ENCODE data around the gene DUSP15.

Gene DUSP15

GRCh38 chr20:31838646-31839292 is 31.6 kb downstream of the DUSP15 start:
- DNase-seq (ENCODE audit: extremely low read depth, insufficient read length), result no peak
- no peak overlapping the region for H3K4me3 ChIP-seq (replicated peaks; ENCODE audit: low read depth, low read length)
- H3K27me3 ChIP-seq (replicated peaks; ENCODE audit: control insufficient read depth, insufficient read depth, low read length), result no peaks in the 10 kb centered on the region
- H3K36me3 ChIP-seq (ENCODE audit: control insufficient read depth, insufficient read depth, low read length), result no peaks in the 10 kb centered on the region
- TF ChIP-seq CTCF (IDR thresholded peaks at IDR 0.05; ENCODE audit: insufficient read depth, low read length, poor library complexity, severe bottlenecking), result no peak

GRCh38 chr20:31837896-31838397 is 32.4 kb downstream of the DUSP15 start:
- Histone ChIP-seq H3K27me3 (replicated peaks; ENCODE audit: control insufficient read depth, insufficient read depth, low read length) (no peaks in the 10 kb centered on the region), H3K4me3 (replicated peaks; ENCODE audit: low read depth, low read length) (no peak overlapping the region), H3K36me3 (ENCODE audit: control insufficient read depth, insufficient read depth, low read length) (no peaks in the 10 kb centered on the region)
- no peak for DNase-seq (ENCODE audit: extremely low read depth, insufficient read length)
- TF ChIP-seq CTCF (IDR thresholded peaks at IDR 0.05; ENCODE audit: insufficient read depth, low read length, poor library complexity, severe bottlenecking), result no peak

GRCh38 chr20:31836853-31837608 is 33.3 kb downstream of the DUSP15 start:
- no peak for DNase-seq (ENCODE audit: extremely low read depth, insufficient read length)
- no peak overlapping the region for H3K4me3 ChIP-seq (replicated peaks; ENCODE audit: low read depth, low read length)
- TF ChIP-seq CTCF (IDR thresholded peaks at IDR 0.05; ENCODE audit: insufficient read depth, low read length, poor library complexity, severe bottlenecking), result no peak
- no peaks in the 10 kb centered on the region for H3K27me3 ChIP-seq (replicated peaks; ENCODE audit: control insufficient read depth, insufficient read depth, low read length)
- H3K36me3 ChIP-seq (ENCODE audit: control insufficient read depth, insufficient read depth, low read length), result no peaks in the 10 kb centered on the region

GRCh38 chr20:31835977-31836852 is 34.1 kb downstream of the DUSP15 start:
- TF ChIP-seq CTCF (IDR thresholded peaks at IDR 0.05; ENCODE audit: insufficient read depth, low read length, poor library complexity, severe bottlenecking), result no peak
- H3K36me3 ChIP-seq (ENCODE audit: control insufficient read depth, insufficient read depth, low read length), result no peaks in the 10 kb centered on the region
- H3K27me3 ChIP-seq (replicated peaks; ENCODE audit: control insufficient read depth, insufficient read depth, low read length), result no peaks in the 10 kb centered on the region
- no peak overlapping the region for H3K4me3 ChIP-seq (replicated peaks; ENCODE audit: low read depth, low read length)
- peak; percentile 53 for DNase-seq (ENCODE audit: extremely low read depth, insufficient read length)

- no peak for DNase-seq (ENCODE audit: extremely low read depth, insufficient read length)
- Histone ChIP-seq H3K4me3 (replicated peaks; ENCODE audit: low read depth, low read length) (no peak overlapping the region), H3K36me3 (ENCODE audit: control insufficient read depth, insufficient read depth, low read length) (no peaks in the 10 kb centered on the region), H3K27me3 (replicated peaks; ENCODE audit: control insufficient read depth, insufficient read depth, low read length) (no peaks in the 10 kb centered on the region)
- no peak for TF ChIP-seq CTCF (IDR thresholded peaks at IDR 0.05; ENCODE audit: insufficient read depth, low read length, poor library complexity, severe bottlenecking)
These were observed 34.8 kb downstream of the DUSP15 start for GRCh38 chr20:31835554-31835953.

Data from GM06990 (cell line).